GM18951 (cell line): Measurements from ENCODE around the gene GSS.

Experiments used
- POLR2A ChIP-seq: IDR thresholded peaks from 4 replicates; pipeline ENCODE4 v1.6.1; 2011; ENCODE audit warnings: mild to moderate bottlenecking; ENCODE audit not compliant: insufficient read length, insufficient read depth; ENCODE audit errors: extremely low read depth
- in situ Hi-C: fragments of 300-500 bp; cut with MboI; formaldehyde crosslinking; loops from one replicate; pipeline ENCODE4 v1.12.0; 2022; ENCODE audit warnings: low sequenced_read_pairs, mixed read lengths, inconsistent platforms; ENCODE audit not compliant: unreplicated experiment

Gene GSS

DNA sequence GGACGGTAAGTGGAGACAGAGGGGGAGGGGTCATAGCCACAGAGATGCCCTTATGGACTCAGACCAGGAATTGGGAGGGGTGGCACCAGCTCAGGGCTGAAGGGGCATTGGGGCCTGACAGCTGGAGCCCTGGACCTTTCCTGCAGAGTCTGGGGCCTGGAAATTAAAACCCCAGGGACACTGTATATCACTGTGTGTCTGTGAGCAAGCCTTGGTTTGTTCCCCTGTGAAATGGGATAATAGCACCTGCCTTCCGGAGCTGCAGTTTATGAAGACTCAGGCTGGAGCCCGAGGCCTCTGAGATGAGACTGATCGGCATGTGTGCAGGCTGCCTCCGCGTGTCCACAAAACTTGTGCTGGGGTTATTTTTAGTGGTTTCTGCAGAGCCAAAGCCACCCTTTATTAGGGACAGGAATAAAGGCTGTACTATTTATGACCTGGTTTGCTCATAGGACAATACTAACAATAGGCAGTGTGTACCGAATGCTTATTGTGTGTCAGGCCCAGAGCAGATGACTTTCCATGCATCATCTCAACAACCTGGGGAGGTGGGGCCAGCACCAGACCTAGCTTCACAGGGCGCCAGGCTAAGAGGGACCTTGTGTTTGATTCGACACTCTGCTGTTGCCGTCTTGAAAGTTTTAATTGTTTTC, 22.6 kb upstream of the GSS start:
- no peak for TF ChIP-seq POLR2A
- in situ Hi-C loops, result no loop called here

DNA sequence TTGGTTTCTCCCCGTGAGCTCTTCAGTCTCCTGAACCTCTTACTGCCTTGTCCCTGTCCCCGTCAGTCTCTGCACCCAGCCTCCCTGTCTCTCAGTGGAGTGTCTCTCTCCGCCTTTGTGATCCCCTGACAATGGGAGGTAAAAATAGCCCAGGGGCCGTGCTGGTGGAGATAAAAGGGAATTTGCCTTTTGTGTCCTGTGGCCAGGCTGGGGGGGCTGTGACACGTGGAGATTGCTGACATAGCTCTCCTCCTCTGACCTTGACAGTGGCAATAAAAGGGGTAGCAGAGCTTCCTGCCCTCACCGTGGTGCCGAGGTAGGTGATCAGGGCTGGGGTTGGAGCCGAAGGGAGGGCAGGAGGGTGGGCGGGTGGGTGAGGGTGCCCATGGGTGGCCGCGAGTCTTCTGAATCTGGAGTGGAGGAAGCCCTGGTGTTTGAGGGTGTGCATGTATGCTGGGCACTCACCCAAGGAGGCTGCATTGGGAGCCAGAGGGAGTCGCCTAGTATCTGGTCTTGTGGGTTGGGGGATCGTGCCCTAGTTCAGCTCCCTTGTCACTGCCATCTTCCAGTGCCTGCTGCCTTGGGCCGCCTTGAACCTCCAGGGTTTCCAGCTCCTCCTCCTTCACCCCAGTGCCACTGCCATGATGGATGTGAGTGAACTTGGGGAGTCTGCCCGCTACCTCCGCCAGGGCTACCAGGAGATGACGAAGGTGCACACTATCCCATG, 21.9 kb upstream of the GSS start:
- in situ Hi-C loops, result no loop called here

DNA sequence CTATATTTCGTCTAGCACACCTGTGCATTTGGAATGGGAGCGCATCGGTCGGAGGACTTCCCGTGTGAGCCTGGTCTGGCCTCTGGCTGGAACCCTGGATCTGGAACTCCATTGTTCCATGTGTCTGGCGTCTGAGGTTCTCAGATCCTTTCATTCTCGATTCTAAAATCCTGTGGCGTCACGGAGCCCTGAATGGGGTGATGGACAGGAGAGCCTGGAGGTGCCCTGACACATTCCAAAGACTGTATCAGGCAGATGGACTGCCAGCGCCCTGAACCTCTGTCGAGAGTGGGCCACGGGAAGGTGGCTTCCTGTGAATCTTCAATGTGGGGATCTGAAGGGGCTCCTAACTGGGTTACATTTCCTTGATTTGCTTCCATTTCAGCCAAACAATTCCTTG, 20.7 kb upstream of the GSS start:
- TF ChIP-seq POLR2A, result no peak
- in situ Hi-C loops, result no loop called here

More for the DNA sequence above, 21.9 kb upstream of the GSS start:
- no peak for TF ChIP-seq POLR2A

DNA sequence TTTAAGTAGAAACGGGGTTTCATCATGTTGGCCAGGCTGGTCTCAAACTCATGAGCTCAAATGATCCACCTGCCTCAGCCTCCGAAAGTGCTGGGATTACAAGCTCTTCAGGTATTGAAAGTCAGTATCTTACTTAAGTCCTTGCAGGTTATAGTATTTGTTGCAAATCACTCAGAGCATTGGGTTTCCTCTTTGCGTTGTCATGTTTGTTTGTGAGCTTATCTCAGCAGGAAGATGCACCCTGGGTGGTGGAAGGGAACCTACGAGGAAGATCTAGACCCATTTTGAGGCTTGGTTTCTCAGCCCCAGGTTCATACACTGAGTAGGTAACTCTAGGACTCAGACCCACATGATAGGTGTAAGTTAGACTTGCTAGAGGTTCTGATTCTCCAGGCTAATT, 18.6 kb upstream of the GSS start:
- no peak for TF ChIP-seq POLR2A
- in situ Hi-C loops, result no loop called here

DNA sequence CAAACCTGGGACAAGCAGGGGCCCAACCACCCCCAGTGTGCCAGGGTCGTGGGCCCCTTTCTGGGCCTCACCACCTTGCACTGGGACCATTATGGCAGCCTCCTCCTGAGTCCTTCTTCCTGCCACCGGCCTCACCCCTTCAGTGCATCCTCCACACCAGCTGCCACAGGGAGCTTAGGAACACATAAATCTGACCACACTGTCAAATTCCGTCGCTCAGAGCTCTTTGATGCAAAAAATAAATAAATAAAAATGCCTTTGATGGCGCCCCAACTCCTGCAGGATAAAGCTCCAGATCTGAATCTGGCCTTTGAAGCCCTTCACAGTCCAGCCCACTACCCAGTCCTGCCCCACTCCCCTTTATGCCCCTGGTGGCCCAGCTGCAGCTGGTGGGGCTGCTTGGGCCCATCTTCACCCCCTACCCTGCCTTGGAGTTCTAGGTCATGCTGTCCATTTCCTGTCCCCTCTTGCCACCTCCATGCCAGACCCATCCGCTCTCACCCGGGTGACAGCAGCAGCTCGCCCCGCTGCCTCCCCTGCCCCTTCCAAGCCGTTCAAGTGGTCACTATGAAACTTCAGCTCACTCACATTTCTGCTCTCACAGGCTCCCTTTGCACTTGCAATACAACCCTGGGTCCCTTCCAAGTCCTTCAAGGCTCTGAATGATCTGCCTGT, 16.1 kb upstream of the GSS start:
- TF ChIP-seq POLR2A, result no peak
- in situ Hi-C loops, result no loop called here

DNA sequence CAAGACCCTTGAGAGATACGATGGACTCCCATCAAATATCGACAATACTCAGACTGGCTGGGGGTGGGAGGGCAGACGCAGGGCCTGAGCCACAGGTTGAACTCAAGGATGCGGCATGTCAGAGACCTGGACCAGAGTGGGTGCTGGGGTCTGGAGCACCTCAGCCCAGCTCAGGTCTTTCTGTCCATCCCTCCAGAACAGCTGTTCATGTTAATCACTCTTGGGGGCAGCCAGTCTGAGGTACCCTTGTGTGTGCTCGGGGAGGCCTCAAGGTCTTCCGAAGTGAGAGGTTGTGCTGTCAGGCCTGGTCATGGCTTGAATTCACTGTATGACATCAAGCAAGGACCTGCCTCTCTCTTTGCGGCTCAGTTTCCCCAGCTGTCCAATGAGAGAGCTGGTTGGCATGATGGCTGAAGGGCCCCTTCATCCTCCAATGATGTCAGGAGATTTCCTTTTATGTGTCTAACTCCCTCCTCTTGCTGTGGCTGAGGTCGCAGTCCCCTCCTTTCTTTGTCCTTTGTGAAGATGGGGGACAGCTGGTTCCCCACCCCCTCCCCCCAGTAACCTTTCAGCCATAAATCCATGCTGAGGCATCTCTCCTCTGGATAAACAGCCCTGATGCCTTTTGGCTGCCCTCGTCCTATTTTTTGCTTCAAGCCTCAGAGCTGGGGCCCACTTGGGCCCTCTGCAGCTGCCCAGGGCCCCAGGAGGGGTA, 15.4 kb upstream of the GSS start:
- no peak for TF ChIP-seq POLR2A
- in situ Hi-C loops, result no loop called here

DNA sequence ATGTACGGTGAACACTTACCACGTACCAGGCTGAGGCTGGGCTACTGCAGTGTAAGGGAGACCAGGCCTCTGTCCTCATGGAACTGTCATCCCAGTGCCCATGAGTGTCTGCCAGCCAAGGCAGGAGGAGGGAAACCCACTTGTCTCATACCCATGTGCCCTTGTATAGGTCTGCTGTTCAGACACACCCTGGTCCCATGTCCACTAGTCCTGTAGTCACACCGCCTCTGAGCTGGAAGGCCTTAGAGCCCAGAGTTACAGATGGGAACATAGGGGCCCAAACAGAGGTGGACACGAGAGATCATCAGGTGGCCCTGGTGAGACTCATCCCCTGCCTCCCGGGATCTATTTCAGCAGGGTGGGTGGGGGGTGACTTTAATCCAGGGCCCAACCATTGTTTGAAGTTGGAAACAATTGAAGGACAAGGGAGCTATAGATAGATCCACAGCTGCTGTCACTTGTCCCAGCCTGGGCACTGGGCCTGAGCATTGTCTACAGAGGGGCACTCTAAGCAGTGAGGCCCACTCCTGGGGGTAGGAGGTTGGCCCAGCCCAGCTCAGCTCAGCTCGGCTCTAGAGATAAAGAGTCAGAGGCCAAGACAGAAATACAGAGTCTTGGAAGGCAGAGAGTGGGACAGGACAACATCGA, 14.7 kb upstream of the GSS start:
- TF ChIP-seq POLR2A, result no peak
- in situ Hi-C loops, result no loop called here

DNA sequence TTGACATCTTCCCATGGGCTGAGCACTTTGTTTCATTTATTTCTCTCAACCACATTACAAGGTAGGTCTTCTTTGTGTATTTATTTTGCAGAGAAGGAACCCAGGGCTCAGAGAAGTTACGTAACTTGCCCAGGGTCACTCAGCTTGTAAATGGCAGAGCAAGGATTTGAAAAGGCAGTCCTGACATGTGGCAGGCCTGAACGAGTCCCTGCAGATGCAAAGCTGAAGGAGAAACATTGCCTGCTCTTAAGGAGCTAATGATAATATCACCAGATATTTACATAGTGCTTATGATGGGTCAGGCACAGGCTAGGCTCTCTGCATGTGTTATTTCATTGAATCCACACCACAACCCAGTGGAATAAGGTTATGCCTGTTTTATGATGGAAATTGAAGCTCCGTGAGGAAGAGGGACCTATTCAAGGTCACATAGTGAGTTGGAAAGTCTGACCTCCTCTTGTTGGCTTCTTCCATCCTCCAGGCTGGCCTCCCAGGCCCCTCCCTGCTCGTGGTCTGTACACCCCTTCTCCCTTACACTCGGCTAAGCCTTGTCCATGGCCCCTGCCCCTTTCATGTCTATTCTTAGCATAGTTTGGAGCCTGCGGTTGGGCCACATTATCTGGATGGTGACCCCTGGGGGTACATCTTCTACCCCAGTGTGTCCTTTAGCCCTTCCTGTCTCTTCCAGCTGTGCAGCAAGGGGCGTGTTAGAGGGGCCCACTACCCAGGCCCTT, 12.6 kb upstream of the GSS start:
- in situ Hi-C loops, result no loop called here
- TF ChIP-seq POLR2A, result no peak

DNA sequence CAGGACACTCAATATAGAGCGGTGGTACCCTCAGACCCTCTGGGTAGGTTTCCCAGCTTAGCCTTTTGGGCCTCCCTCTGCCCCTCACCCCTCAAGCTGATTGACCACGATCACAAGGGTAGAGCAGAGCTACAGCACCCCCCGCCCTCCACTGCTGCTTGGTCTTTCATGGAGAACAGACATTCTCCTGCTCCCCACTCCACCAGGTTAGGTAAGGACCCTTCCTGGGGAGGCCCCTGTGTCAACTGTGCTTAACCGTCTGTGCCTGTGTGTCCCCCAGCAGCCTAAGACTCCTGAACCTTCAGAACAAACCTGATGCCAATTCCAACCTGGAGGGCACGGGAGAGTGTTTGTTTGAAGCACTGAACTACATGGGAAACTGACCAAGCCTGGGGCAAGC, 11.8 kb upstream of the GSS start:
- no peak for TF ChIP-seq POLR2A
- in situ Hi-C loops, result no loop called here

DNA sequence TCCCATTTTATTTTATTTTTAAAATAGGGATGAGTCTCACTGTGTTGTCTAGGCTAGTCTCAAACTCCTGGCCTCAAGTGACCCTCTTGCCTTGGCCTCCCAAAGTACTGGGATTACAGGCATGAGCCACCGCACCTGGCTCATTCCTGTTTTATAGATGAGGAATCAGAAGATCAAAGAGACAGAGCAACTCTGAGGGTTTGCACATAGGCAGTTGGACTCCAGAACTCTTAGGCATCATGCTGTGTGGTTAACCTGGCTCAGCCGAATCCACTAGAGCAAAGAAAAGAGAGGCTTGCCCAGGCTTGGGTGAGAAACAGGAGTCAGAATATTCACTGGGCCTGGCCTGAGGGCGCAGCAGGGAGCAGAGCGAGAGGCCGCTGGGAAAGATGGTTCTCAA, 9.4 kb upstream of the GSS start:
- no peak for TF ChIP-seq POLR2A
- in situ Hi-C loops, result no loop called here

DNA sequence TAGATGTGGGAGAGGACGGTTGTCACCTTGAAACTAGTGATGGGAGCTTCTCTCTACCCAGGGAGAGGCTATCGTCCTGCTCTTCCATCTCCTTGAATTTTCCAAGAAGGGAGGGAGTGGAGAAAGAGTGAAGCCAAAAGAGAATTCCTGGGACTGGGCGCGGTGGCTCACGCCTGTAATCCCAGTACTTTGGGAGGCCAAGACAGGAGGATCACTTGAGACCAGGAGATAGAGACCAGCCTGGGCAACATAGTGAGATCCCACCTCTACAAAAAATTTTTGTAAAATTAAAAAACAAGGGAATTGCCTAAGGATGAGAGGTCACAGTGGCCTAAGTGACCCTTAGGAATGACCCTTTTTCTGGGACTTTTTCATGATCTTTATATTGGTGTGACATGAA, 8.9 kb upstream of the GSS start:
- no peak for TF ChIP-seq POLR2A
- in situ Hi-C loops, result no loop called here

DNA sequence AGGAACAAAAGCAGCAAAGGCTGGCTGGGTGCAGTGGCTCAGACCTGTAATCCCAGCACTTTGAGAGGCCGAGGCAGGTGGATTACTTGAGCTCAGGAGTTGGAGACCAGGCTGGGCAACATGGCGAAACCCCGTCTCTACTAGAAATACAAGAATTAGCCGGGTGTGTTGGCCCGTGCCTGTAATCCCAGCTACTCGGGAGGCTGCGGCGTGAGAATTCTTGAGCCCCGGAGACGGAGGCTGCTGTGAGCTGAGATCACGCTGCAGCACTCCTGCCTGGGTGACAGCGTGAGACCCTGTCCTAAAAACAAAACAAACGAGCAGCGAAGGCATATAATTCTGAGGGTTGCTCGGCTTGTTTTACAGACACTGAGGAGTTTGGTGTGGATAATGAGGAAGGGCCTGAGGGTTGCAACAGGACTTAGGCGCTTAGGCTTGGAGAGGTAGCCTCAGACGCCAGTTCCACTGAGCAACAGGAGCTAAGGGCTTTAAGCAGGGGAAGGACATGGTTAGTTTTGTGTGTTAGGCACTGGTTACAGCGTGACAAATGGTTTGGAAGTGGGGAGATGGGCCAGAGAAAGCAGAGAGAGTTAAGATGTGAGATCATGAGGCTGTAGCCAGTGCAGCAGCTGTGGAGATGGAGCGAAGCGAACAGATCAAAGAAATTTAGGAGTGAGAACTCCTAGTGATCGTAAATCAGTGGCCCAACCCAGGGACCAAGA, 1.3 kb upstream of the GSS start:
- no peak for TF ChIP-seq POLR2A
- in situ Hi-C loops, result no loop called here

DNA sequence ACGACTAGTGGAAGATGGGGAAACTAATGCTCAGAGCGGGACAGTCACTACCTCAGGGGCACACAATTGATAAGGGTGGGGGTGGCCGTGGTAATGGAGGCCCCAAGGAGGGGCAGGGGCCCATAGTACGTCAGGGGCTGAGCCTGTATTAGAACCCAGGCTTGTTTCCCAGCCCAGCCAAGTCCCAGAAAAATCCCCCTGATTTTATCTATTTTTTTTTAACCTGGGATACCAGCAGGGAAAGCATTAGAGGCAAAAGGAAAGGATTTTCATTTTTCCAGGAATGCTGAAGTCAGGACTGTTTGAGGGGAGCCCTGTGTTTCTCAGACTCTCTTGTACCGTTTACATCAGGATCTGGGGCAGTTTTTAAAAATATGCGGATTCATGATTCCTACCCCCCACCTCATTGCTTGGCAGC, 444 bp upstream of the GSS start:
- in situ Hi-C loops, result no loop called here
- TF ChIP-seq POLR2A, result no peak
